Panc1 (cell line): Measurements from ENCODE around the gene IGFLR1. TPM values are rescaled to one million over a fixed set of nuclear protein-coding genes. Genes with fewer than 3 reads are reported as not detected.

Experiments used
- ATAC-seq: fragments of 200-7000 bp; cut with Tn5 transposase; 2 replicates; pipeline ENCODE4 v1.9.1; 2020; ENCODE audit warnings: mild to moderate bottlenecking, moderate library complexity
- BruUV-seq: library from RNA; stranded (reverse); fragments of 400-500 nt; replicated peaks from 2 replicates; lab custom pipeline; 2021; lab: Mats Ljungman, UMichigan
- CTCF ChIA-PET: fragments of 300-600 bp; sonication (Branson Sonifier 250); formaldehyde crosslinking; loops from one replicate; lab custom pipeline; 2022; ENCODE audit warnings: antibody characterized with exemption; lab: Charles Lee
- POLR2A ChIA-PET: fragments of 300-600 bp; sonication (Branson Sonifier 250); formaldehyde crosslinking; loops from one replicate; lab custom pipeline; 2022; ENCODE audit warnings: antibody characterized with exemption; lab: Charles Lee
- DNase-seq: peaks from one replicate; pipeline ENCODE4 v3.0.0-alpha.2; 2010; ENCODE audit warnings: low read depth, low spot score
- H3K27ac ChIP-seq: 2 replicates; pipeline ENCODE4 v1.5.1; 2011; ENCODE audit warnings: mild to moderate bottlenecking, low read length, inconsistent platforms
- H3K27me3 ChIP-seq: fragments of 200-500 bp; sonication (Bioruptor generic); 2 replicates; pipeline ENCODE4 v1.6.0; 2014; ENCODE audit warnings: low read length, inconsistent platforms; ENCODE audit not compliant: control insufficient read depth, insufficient read depth
- H3K36me3 ChIP-seq: fragments of 200-500 bp; sonication (Bioruptor generic); 2 replicates; pipeline ENCODE4 v1.5.1; 2014; ENCODE audit warnings: inconsistent platforms, mild to moderate bottlenecking, low read length, moderate library complexity; ENCODE audit not compliant: control insufficient read depth, insufficient read depth
- H3K4me1 ChIP-seq: 2 replicates; pipeline ENCODE4 v1.5.1; 2011; ENCODE audit warnings: inconsistent platforms, mild to moderate bottlenecking, low read length, moderate library complexity; ENCODE audit not compliant: control insufficient read depth, insufficient read depth
- H3K4me3 ChIP-seq, 2 experiments: 2 replicates each; pipeline ENCODE4 v1.5.1; 2011 to 2012; ENCODE audit warnings: low read depth in 2 of 2, low read length in 2 of 2, mild to moderate bottlenecking in 2 of 2, inconsistent platforms in 1 of 2, moderate library complexity in 1 of 2
- H3K9me3 ChIP-seq: fragments of 200-500 bp; sonication (Bioruptor generic); 2 replicates; pipeline ENCODE4 v1.5.1; 2014; ENCODE audit warnings: low read depth, mild to moderate bottlenecking, inconsistent platforms, low read length, moderate library complexity; ENCODE audit not compliant: control insufficient read depth, insufficient read depth
- POLR2AphosphoS5 ChIP-seq: IDR thresholded peaks from 2 replicates; pipeline ENCODE4 v1.6.1; 2012; ENCODE audit warnings: mild to moderate bottlenecking, low read depth, low read length, moderate library complexity
- SIN3A ChIP-seq: IDR thresholded peaks from 2 replicates; pipeline ENCODE4 v1.6.1; 2012; ENCODE audit warnings: low read depth, mild to moderate bottlenecking, low read length, moderate library complexity, borderline replicate concordance; ENCODE audit not compliant: insufficient read depth
- TCF7L2 ChIP-seq: IDR thresholded peaks from 2 replicates; pipeline ENCODE4 v1.6.1; 2011; ENCODE audit warnings: mild to moderate bottlenecking, low read depth, low read length, inconsistent platforms
- in situ Hi-C: cut with HindIII; loops from 2 replicates; pipeline ENCODE4 v1.10.0; 2016; ENCODE audit warnings: low sequenced_read_pairs, low pct_unique_long_range_greater_than_20kb
- intact Hi-C: fragments of 100-400 bp; cut with micrococcal nuclease; formaldehyde crosslinking; loops from one replicate; pipeline ENCODE4 v1.10.0; 2022; ENCODE audit not compliant: unreplicated experiment
- total RNA-seq: library from RNA; stranded (reverse); gene quantifications from one replicate; pipeline ENCODE4 v1.2.1, GENCODE V29; 2021; ENCODE audit not compliant: unreplicated experiment
- TF ChIP-seq, protein P1 (sequence below): fragments of 450-650 bp; IDR thresholded peaks from 2 replicates; pipeline ENCODE4 v1.5.1; 2017; ENCODE audit warnings: mild to moderate bottlenecking
- TF ChIP-seq, protein P2 (sequence below), 2 experiments: IDR thresholded peaks; 2 replicates each; pipeline ENCODE4 v1.6.1; 2011 to 2012; ENCODE audit warnings: low read depth in 2 of 2, control low read depth in 1 of 2, low read length in 1 of 2, mild to moderate bottlenecking in 1 of 2, moderate library complexity in 1 of 2; ENCODE audit not compliant: insufficient read depth in 1 of 2

The IGFLR1 gene
- total RNA-seq, 1 experiment from 2014 or later = 12.5 TPM

DNA sequence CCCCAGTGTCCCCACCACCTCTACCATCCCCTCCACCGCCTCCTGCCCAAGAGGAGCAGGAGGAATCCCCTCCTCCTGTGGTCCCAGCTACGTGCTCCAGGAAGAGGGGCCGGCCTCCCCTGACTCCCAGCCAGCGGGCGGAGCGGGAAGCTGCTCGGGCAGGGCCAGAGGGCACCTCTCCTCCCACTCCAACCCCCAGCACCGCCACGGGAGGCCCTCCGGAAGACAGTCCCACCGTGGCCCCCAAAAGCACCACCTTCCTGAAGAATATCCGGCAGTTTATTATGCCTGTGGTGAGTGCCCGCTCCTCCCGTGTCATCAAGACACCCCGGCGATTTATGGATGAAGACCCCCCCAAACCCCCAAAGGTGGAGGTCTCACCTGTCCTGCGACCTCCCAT, 21.6 kb downstream of the IGFLR1 start:
- no peak overlapping the region for H3K4me3 ChIP-seq
- TF ChIP-seq, protein P1, sequence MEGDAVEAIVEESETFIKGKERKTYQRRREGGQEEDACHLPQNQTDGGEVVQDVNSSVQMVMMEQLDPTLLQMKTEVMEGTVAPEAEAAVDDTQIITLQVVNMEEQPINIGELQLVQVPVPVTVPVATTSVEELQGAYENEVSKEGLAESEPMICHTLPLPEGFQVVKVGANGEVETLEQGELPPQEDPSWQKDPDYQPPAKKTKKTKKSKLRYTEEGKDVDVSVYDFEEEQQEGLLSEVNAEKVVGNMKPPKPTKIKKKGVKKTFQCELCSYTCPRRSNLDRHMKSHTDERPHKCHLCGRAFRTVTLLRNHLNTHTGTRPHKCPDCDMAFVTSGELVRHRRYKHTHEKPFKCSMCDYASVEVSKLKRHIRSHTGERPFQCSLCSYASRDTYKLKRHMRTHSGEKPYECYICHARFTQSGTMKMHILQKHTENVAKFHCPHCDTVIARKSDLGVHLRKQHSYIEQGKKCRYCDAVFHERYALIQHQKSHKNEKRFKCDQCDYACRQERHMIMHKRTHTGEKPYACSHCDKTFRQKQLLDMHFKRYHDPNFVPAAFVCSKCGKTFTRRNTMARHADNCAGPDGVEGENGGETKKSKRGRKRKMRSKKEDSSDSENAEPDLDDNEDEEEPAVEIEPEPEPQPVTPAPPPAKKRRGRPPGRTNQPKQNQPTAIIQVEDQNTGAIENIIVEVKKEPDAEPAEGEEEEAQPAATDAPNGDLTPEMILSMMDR = no peak
- TF ChIP-seq TCF7L2 (no peak), SIN3A (no peak), POLR2AphosphoS5 (no peak)
- TF ChIP-seq, protein P2, sequence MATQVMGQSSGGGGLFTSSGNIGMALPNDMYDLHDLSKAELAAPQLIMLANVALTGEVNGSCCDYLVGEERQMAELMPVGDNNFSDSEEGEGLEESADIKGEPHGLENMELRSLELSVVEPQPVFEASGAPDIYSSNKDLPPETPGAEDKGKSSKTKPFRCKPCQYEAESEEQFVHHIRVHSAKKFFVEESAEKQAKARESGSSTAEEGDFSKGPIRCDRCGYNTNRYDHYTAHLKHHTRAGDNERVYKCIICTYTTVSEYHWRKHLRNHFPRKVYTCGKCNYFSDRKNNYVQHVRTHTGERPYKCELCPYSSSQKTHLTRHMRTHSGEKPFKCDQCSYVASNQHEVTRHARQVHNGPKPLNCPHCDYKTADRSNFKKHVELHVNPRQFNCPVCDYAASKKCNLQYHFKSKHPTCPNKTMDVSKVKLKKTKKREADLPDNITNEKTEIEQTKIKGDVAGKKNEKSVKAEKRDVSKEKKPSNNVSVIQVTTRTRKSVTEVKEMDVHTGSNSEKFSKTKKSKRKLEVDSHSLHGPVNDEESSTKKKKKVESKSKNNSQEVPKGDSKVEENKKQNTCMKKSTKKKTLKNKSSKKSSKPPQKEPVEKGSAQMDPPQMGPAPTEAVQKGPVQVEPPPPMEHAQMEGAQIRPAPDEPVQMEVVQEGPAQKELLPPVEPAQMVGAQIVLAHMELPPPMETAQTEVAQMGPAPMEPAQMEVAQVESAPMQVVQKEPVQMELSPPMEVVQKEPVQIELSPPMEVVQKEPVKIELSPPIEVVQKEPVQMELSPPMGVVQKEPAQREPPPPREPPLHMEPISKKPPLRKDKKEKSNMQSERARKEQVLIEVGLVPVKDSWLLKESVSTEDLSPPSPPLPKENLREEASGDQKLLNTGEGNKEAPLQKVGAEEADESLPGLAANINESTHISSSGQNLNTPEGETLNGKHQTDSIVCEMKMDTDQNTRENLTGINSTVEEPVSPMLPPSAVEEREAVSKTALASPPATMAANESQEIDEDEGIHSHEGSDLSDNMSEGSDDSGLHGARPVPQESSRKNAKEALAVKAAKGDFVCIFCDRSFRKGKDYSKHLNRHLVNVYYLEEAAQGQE (IDR thresholded peaks at IDR 0.05; ENCODE audit: insufficient read depth in 1 of 2, low read depth in 2 of 2, low read length in 1 of 2) = no peak
- ATAC-seq (no peak), DNase-seq (no peak)
- no peak overlapping the region for H3K27ac ChIP-seq
- BruUV-seq = no TSS peak
- ChIA-PET POLR2A (no interaction called here), CTCF (interaction anchor here (0.5 kb wide), 1 partner anchor 23 kb away, joined by 8 read pairs; no protein-coding TSS in a partner anchor)
- H3K27me3 ChIP-seq = no peaks in the 10 kb centered on the region
- peaks cover 18% of the 10 kb centered on the region; the same call in 1 of the 2 replicates for H3K36me3 ChIP-seq
- peaks cover 14% of the 10 kb centered on the region for H3K4me1 ChIP-seq
- intact Hi-C loops = no loop called here
- in situ Hi-C loops = no loop called here
- H3K9me3 ChIP-seq = no peaks in the 10 kb centered on the region

DNA sequence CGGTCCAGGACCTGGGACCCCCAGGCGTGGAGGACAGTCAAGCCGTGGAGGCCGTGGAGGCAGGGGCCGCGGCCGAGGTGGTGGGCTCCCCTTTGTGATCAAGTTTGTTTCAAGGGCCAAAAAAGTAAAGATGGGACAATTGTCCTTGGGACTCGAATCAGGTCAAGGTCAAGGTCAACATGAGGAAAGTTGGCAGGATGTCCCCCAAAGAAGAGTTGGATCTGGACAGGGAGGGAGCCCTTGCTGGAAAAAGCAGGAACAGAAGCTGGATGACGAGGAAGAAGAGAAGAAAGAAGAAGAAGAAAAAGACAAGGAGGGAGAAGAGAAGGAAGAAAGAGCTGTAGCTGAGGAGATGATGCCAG, 22.1 kb downstream of the IGFLR1 start:
- intact Hi-C loops = no loop called here
- POLR2A ChIA-PET = no interaction called here
- BruUV-seq = no TSS peak

More for the DNA sequence above, 22.1 kb downstream of the IGFLR1 start:
- CTCF ChIA-PET = interaction anchor here (0.5 kb wide), 1 partner anchor 23 kb away, joined by 8 read pairs; no protein-coding TSS in a partner anchor
- Histone ChIP-seq H3K4me1 (peaks cover 16% of the 10 kb centered on the region), H3K4me3 (no peak overlapping the region), H3K27me3 (no peaks in the 10 kb centered on the region), H3K9me3 (no peaks in the 10 kb centered on the region), H3K27ac (no peak overlapping the region), H3K36me3 (peaks cover 16% of the 10 kb centered on the region; the same call in 1 of the 2 replicates)
- DNase-seq (no peak), ATAC-seq (no peak)
- in situ Hi-C loops = no loop called here
- TF ChIP-seq SIN3A (no peak), TCF7L2 (no peak), POLR2AphosphoS5 (no peak)
- TF ChIP-seq, protein P2 (IDR thresholded peaks at IDR 0.05; ENCODE audit: insufficient read depth in 1 of 2, low read depth in 2 of 2, low read length in 1 of 2) = no peak
